Nephron progenitor cell (in vitro differentiated cells): ENCODE measurements around the gene SEMA7A.
A peak's percentile ranks its signal among the peaks of the same experiment; 100 is the strongest.

Experiments
- DNase-seq: peaks from one replicate; pipeline ENCODE4 v3.0.0; 2021
- H3K27ac Mint-ChIP-seq: 2 replicates; pipeline ENCODE4 v1.8.0; 2021; ENCODE audit warnings: mild to moderate bottlenecking, moderate library complexity, mixed read lengths
- H3K27me3 Mint-ChIP-seq: 2 replicates; pipeline ENCODE4 v1.8.0; 2021; ENCODE audit warnings: mild to moderate bottlenecking, low read depth, mixed read lengths; ENCODE audit not compliant: poor library complexity
- H3K36me3 Mint-ChIP-seq: 2 replicates; pipeline ENCODE4 v1.8.0; 2021; ENCODE audit warnings: low read depth, mixed read lengths
- H3K4me1 Mint-ChIP-seq: 2 replicates; pipeline ENCODE4 v1.8.0; 2021; ENCODE audit warnings: mixed read lengths
- H3K4me3 Mint-ChIP-seq: 2 replicates; pipeline ENCODE4 v1.8.0; 2021; ENCODE audit warnings: mild to moderate bottlenecking, moderate library complexity, mixed read lengths
- H3K9me3 Mint-ChIP-seq: 2 replicates; pipeline ENCODE4 v1.8.0; 2021; ENCODE audit warnings: mild to moderate bottlenecking, moderate library complexity, mixed read lengths
- CTCF ChIP-seq: fragments of 200-600 bp; sonication (generic); IDR thresholded peaks from 2 replicates; pipeline ENCODE4 v1.5.0; 2021; ENCODE audit warnings: antibody characterized with exemption

The SEMA7A gene

GRCh38 chr15:74445816-74446763 is 12.3 kb upstream of the SEMA7A start:
- Mint-ChIP-seq H3K27ac (peak overlapping the region; percentile 43), H3K36me3 (peaks cover 51% of the 10 kb centered on the region), H3K4me1 (peaks cover 19% of the 10 kb centered on the region), H3K9me3 (no peaks in the 10 kb centered on the region), H3K4me3 (no peak overlapping the region), H3K27me3 (peaks cover 3% of the 10 kb centered on the region)
- no peak for DNase-seq
- TF ChIP-seq CTCF: no peak

GRCh38 chr15:74444106-74445062 is 10.6 kb upstream of the SEMA7A start:
- peaks cover 18% of the 10 kb centered on the region for H3K4me1 Mint-ChIP-seq

GRCh38 chr15:74443100-74443909 is 9.5 kb upstream of the SEMA7A start:
- Mint-ChIP-seq H3K9me3 (no peaks in the 10 kb centered on the region), H3K36me3 (peaks cover 29% of the 10 kb centered on the region), H3K4me3 (no peak overlapping the region), H3K27ac (peak overlapping the region; percentile 6), H3K27me3 (peaks cover 9% of the 10 kb centered on the region), H3K4me1 (peaks cover 23% of the 10 kb centered on the region)
- DNase-seq: no peak
- no peak for TF ChIP-seq CTCF

More at GRCh38 chr15:74444106-74445062, 10.6 kb upstream of the SEMA7A start:
- peaks cover 38% of the 10 kb centered on the region for H3K36me3 Mint-ChIP-seq
- H3K27me3 Mint-ChIP-seq: peaks cover 3% of the 10 kb centered on the region
- no peak for TF ChIP-seq CTCF
- no peak overlapping the region for H3K4me3 Mint-ChIP-seq
- DNase-seq: no peak
- no peaks in the 10 kb centered on the region for H3K9me3 Mint-ChIP-seq
- peak overlapping the region; percentile 33 for H3K27ac Mint-ChIP-seq

- Mint-ChIP-seq H3K4me1 (peaks cover 24% of the 10 kb centered on the region), H3K27me3 (peaks cover 10% of the 10 kb centered on the region), H3K27ac (no peak overlapping the region), H3K9me3 (no peaks in the 10 kb centered on the region), H3K4me3 (no peak overlapping the region), H3K36me3 (peaks cover 22% of the 10 kb centered on the region)
- TF ChIP-seq CTCF: no peak
- no peak for DNase-seq
These were observed 8.8 kb upstream of the SEMA7A start for GRCh38 chr15:74442604-74443003.

GRCh38 chr15:74442063-74442462 is 8.3 kb upstream of the SEMA7A start:
- peak overlapping the region; percentile 49 for H3K27ac Mint-ChIP-seq
- no peak for TF ChIP-seq CTCF
- no peaks in the 10 kb centered on the region for H3K9me3 Mint-ChIP-seq
- no peak for DNase-seq
- peaks cover 10% of the 10 kb centered on the region for H3K27me3 Mint-ChIP-seq
- peaks cover 24% of the 10 kb centered on the region for H3K4me1 Mint-ChIP-seq
- H3K4me3 Mint-ChIP-seq: no peak overlapping the region
- H3K36me3 Mint-ChIP-seq: peaks cover 22% of the 10 kb centered on the region
